Right forelimb (tissue), 1 donor: ENCODE data around the gene RLN3.
"Not testable (repeated sequence)": the region's sequence is repeated elsewhere in the genome, so short reads cannot be mapped to it uniquely, and the experiment has no call there.

Source experiments
- DNase-seq: peaks from one replicate; pipeline ENCODE4 v3.0.0-alpha.2; 2018

RLN3 gene

GRCh38 chr19:13995878-13996765, 31.8 kb upstream of the RLN3 start:
- no peak for DNase-seq

GRCh38 chr19:13996928-13997630, 30.9 kb upstream of the RLN3 start:
- DNase-seq: no peak

- no peak for DNase-seq
Observed at GRCh38 chr19:13997631-13997962, 30.4 kb upstream of the RLN3 start.

- DNase-seq: no peak
Observed at GRCh38 chr19:13998426-13998825, 29.5 kb upstream of the RLN3 start.

GRCh38 chr19:13999085-13999484, 28.9 kb upstream of the RLN3 start:
- no peak for DNase-seq

GRCh38 chr19:14000691-14001375, 27.1 kb upstream of the RLN3 start:
- DNase-seq: no peak

- DNase-seq: no peak
Observed at GRCh38 chr19:14002571-14003250, 25.2 kb upstream of the RLN3 start.

GRCh38 chr19:14003251-14004055, 24.5 kb upstream of the RLN3 start:
- no peak for DNase-seq

GRCh38 chr19:14004619-14005348, 23.2 kb upstream of the RLN3 start:
- DNase-seq: no peak

- DNase-seq: peak; percentile 95
Observed at GRCh38 chr19:14005349-14006084, 22.4 kb upstream of the RLN3 start.

GRCh38 chr19:14006085-14006765, 21.7 kb upstream of the RLN3 start, which contains the start of gene RFX1:
Gene RFX1 (minus strand): TSS chr19:14006320. CDS start chr19:13993843, 12,477 bp downstream.
- peak; percentile 100 for DNase-seq

GRCh38 chr19:14006766-14007562, 21.0 kb upstream of the RLN3 start:
- no peak for DNase-seq

- DNase-seq: no peak
Observed at GRCh38 chr19:14012378-14012915, 15.5 kb upstream of the RLN3 start.

GRCh38 chr19:14015524-14016035, 12.4 kb upstream of the RLN3 start:
- DNase-seq: no peak

- no peak for DNase-seq
Observed at GRCh38 chr19:14019100-14019499, 8.8 kb upstream of the RLN3 start.

GRCh38 chr19:14019739-14020138, 8.2 kb upstream of the RLN3 start:
- not testable (repeated sequence) for DNase-seq

GRCh38 chr19:14021474-14021873, 6.5 kb upstream of the RLN3 start:
- no peak for DNase-seq

GRCh38 chr19:14022469-14022868, 5.5 kb upstream of the RLN3 start:
- DNase-seq: no peak
